ENCODE data around the gene LPCAT2.

The LPCAT2 gene

GRCh38 chr16:55555436-55555835 lies 46.6 kb downstream of the LPCAT2 start:
- no peak for DNase-seq (ENCODE audit: low read depth in 3 of 3)

- DNase-seq (ENCODE audit: low read depth in 3 of 3), result no peak
These were observed 48.3 kb downstream of the LPCAT2 start for GRCh38 chr16:55557186-55557585.

GRCh38 chr16:55559233-55559632 lies 50.4 kb downstream of the LPCAT2 start:
- DNase-seq (ENCODE audit: low read depth in 3 of 3), result no peak

- no peak for DNase-seq (ENCODE audit: low read depth in 3 of 3)
These were observed 51.2 kb downstream of the LPCAT2 start for GRCh38 chr16:55559933-55560516.

GRCh38 chr16:55561319-55561848 lies 52.5 kb downstream of the LPCAT2 start:
- no peak for DNase-seq (ENCODE audit: low read depth in 3 of 3)

GRCh38 chr16:55562936-55563335 lies 54.1 kb downstream of the LPCAT2 start:
- no peak for DNase-seq (ENCODE audit: low read depth in 3 of 3)

- no peak for DNase-seq (ENCODE audit: low read depth in 3 of 3)
These were observed 54.9 kb downstream of the LPCAT2 start for GRCh38 chr16:55563797-55564196.

- no peak for DNase-seq (ENCODE audit: low read depth in 3 of 3)
These were observed 56.2 kb downstream of the LPCAT2 start for GRCh38 chr16:55565086-55565485.

- DNase-seq (ENCODE audit: low read depth in 3 of 3), result no peak
These were observed 57.7 kb downstream of the LPCAT2 start, which contains the start of gene CAPNS2 for GRCh38 chr16:55566432-55567175. TSS of gene CAPNS2 (plus strand) at chr16:55566684. CDS start at chr16:55566757, 73 bp downstream.

GRCh38 chr16:55567382-55567781 lies 58.5 kb downstream of the LPCAT2 start:
- no peak for DNase-seq (ENCODE audit: low read depth in 3 of 3)

GRCh38 chr16:55568207-55568606 lies 59.3 kb downstream of the LPCAT2 start:
- DNase-seq (ENCODE audit: low read depth in 3 of 3), result no peak

- no peak for DNase-seq (ENCODE audit: low read depth in 3 of 3)
These were observed 60.2 kb downstream of the LPCAT2 start for GRCh38 chr16:55569025-55569424.

- DNase-seq (ENCODE audit: low read depth in 3 of 3), result no peak
These were observed 61.3 kb downstream of the LPCAT2 start for GRCh38 chr16:55570159-55570558.

- no peak for DNase-seq (ENCODE audit: low read depth in 3 of 3)
These were observed 62.5 kb downstream of the LPCAT2 start for GRCh38 chr16:55571191-55571897.

GRCh38 chr16:55572439-55572838 lies 63.6 kb downstream of the LPCAT2 start:
- DNase-seq (ENCODE audit: low read depth in 3 of 3), result no peak

- DNase-seq (ENCODE audit: low read depth in 3 of 3), result no peak
These were observed 65.9 kb downstream of the LPCAT2 start for GRCh38 chr16:55574811-55575210.

- DNase-seq (ENCODE audit: low read depth in 3 of 3), result no peak
These were observed 66.6 kb downstream of the LPCAT2 start for GRCh38 chr16:55575496-55575895.

- no peak for DNase-seq (ENCODE audit: low read depth in 3 of 3)
These were observed 67.5 kb downstream of the LPCAT2 start for GRCh38 chr16:55576384-55576783.

- no peak for DNase-seq (ENCODE audit: low read depth in 3 of 3)
These were observed 69.0 kb downstream of the LPCAT2 start for GRCh38 chr16:55577887-55578286.

GRCh38 chr16:55585631-55586030 lies 76.8 kb downstream of the LPCAT2 start:
- DNase-seq (ENCODE audit: low read depth in 3 of 3), result no peak

GRCh38 chr16:55588799-55589198 lies 79.9 kb downstream of the LPCAT2 start:
- no peak for DNase-seq (ENCODE audit: low read depth in 3 of 3)

GRCh38 chr16:55592306-55592705 lies 83.4 kb downstream of the LPCAT2 start:
- no peak for DNase-seq (ENCODE audit: low read depth in 3 of 3)

GRCh38 chr16:55597928-55598327 lies 89.1 kb downstream of the LPCAT2 start:
- DNase-seq (ENCODE audit: low read depth in 3 of 3), result no peak
